H9 (cell line): ENCODE data around the gene ARHGEF6. TPM values are rescaled to one million over a fixed set of nuclear protein-coding genes. Genes with fewer than 3 reads are reported as not detected.

Experiments used
- DNase-seq: peaks from one replicate; pipeline ENCODE4 v3.0.0-alpha.2; 2017
- H2AFZ ChIP-seq: one replicate; pipeline ENCODE4 v1.6.1; 2013; ENCODE audit warnings: mild to moderate bottlenecking, low read length, control low read depth, moderate library complexity
- H2AK5ac ChIP-seq: 2 replicates; pipeline ENCODE4 v1.6.1; 2013; ENCODE audit warnings: low read length, control low read depth, mixed read lengths; ENCODE audit not compliant: insufficient read length
- H2BK120ac ChIP-seq: one replicate; pipeline ENCODE4 v1.6.1; 2013; ENCODE audit warnings: low read depth, mild to moderate bottlenecking, low read length, control low read depth, inconsistent platforms; ENCODE audit not compliant: poor library complexity, severe bottlenecking
- H2BK12ac ChIP-seq: 2 replicates; pipeline ENCODE4 v1.6.1; 2013; ENCODE audit warnings: low read length, control low read depth, mixed read lengths, low read depth; ENCODE audit not compliant: insufficient read length
- H2BK15ac ChIP-seq: 2 replicates; pipeline ENCODE4 v1.6.1; 2013; ENCODE audit warnings: low read depth, low read length, control low read depth
- H2BK20ac ChIP-seq: one replicate; pipeline ENCODE4 v1.6.1; 2013; ENCODE audit warnings: low read depth, mild to moderate bottlenecking, low read length, control low read depth, inconsistent platforms; ENCODE audit not compliant: poor library complexity, severe bottlenecking
- H2BK5ac ChIP-seq: 2 replicates; pipeline ENCODE4 v1.6.1; 2013; ENCODE audit warnings: low read length, control low read depth, mixed read lengths; ENCODE audit not compliant: insufficient read length
- H3K14ac ChIP-seq: 2 replicates; pipeline ENCODE4 v1.6.1; 2013; ENCODE audit warnings: low read length, control low read depth; ENCODE audit not compliant: insufficient read depth
- H3K18ac ChIP-seq: 2 replicates; pipeline ENCODE4 v1.6.1; 2013; ENCODE audit warnings: low read depth, mild to moderate bottlenecking, mixed read lengths, low read length, control low read depth; ENCODE audit not compliant: insufficient read length
- H3K23ac ChIP-seq: 2 replicates; pipeline ENCODE4 v1.6.1; 2013; ENCODE audit warnings: low read length, control low read depth, mixed read lengths, low read depth; ENCODE audit not compliant: insufficient read length
- H3K23me2 ChIP-seq: 2 replicates; pipeline ENCODE4 v1.6.1; 2013; ENCODE audit warnings: low read depth, mild to moderate bottlenecking, mixed read lengths, low read length, control low read depth; ENCODE audit not compliant: insufficient read length, poor library complexity, severe bottlenecking
- H3K27ac ChIP-seq: 2 replicates; pipeline ENCODE4 v1.5.1; 2013; ENCODE audit warnings: low read length, control low read depth, mixed read lengths, low read depth; ENCODE audit not compliant: insufficient read length
- H3K27me3 ChIP-seq: 2 replicates; pipeline ENCODE4 v1.6.1; 2013; ENCODE audit warnings: low read length, control low read depth, inconsistent platforms; ENCODE audit not compliant: insufficient read depth
- H3K4ac ChIP-seq: 2 replicates; pipeline ENCODE4 v1.6.1; 2013; ENCODE audit warnings: low read depth, mild to moderate bottlenecking, control low read depth, inconsistent platforms, low read length, moderate library complexity
- H3K4me1 ChIP-seq: 2 replicates; pipeline ENCODE4 v1.6.1; 2013; ENCODE audit warnings: low read length, control low read depth, inconsistent platforms; ENCODE audit not compliant: insufficient read depth
- H3K4me2 ChIP-seq: 2 replicates; pipeline ENCODE4 v1.6.1; 2013; ENCODE audit warnings: low read length, control low read depth, mixed read lengths; ENCODE audit not compliant: insufficient read length, insufficient read depth
- H3K56ac ChIP-seq: 2 replicates; pipeline ENCODE4 v1.6.1; 2013; ENCODE audit warnings: low read depth, mild to moderate bottlenecking, mixed read lengths, low read length, control low read depth; ENCODE audit not compliant: insufficient read length
- H3K79me1 ChIP-seq: 2 replicates; pipeline ENCODE4 v1.6.1; 2013; ENCODE audit warnings: low read depth, mild to moderate bottlenecking, moderate library complexity, low read length, control low read depth, inconsistent platforms; ENCODE audit not compliant: insufficient read depth, poor library complexity, severe bottlenecking
- H3K79me2 ChIP-seq: 2 replicates; pipeline ENCODE4 v1.6.1; 2013; ENCODE audit warnings: low read length, control low read depth, inconsistent platforms; ENCODE audit not compliant: insufficient read depth
- H3K9ac ChIP-seq: 2 replicates; pipeline ENCODE4 v1.6.1; 2013; ENCODE audit warnings: low read length, control low read depth, mixed read lengths; ENCODE audit not compliant: insufficient read length; ENCODE audit errors: extremely low read depth
- H3K9me3 ChIP-seq: one replicate; pipeline ENCODE4 v1.6.1; 2013; ENCODE audit warnings: low read depth, low read length, inconsistent platforms; ENCODE audit not compliant: control insufficient read depth
- H3T11ph ChIP-seq: one replicate; pipeline ENCODE4 v1.6.1; 2013; ENCODE audit warnings: mild to moderate bottlenecking, low read length, control low read depth, inconsistent platforms
- H4K20me1 ChIP-seq: one replicate; pipeline ENCODE4 v1.6.1; 2013; ENCODE audit not compliant: control insufficient read depth, insufficient read length, insufficient read depth
- H4K5ac ChIP-seq: 2 replicates; pipeline ENCODE4 v1.6.1; 2013; ENCODE audit warnings: low read depth, mild to moderate bottlenecking, mixed read lengths, low read length, control low read depth; ENCODE audit not compliant: insufficient read length
- H4K8ac ChIP-seq: replicated peaks from 2 replicates; pipeline ENCODE4 v1.6.1; 2013; ENCODE audit warnings: low read length, control low read depth, mixed read lengths, low read depth; ENCODE audit not compliant: insufficient read length
- H4K91ac ChIP-seq: 2 replicates; pipeline ENCODE4 v1.6.1; 2013; ENCODE audit warnings: low read depth, mild to moderate bottlenecking, moderate library complexity, mixed read lengths, low read length, control low read depth; ENCODE audit not compliant: insufficient read length
- H3K27ac Mint-ChIP-seq, 3 experiments: 2 replicates in 2 of 3; 3 replicates in 1 of 3; pipeline ENCODE4 v1.8.0; 2020 to 2021; ENCODE audit warnings: mixed read lengths in 3 of 3, mild to moderate bottlenecking in 1 of 3, moderate library complexity in 1 of 3
- H3K27me3 Mint-ChIP-seq: 2 replicates; pipeline ENCODE4 v1.8.0; 2021; ENCODE audit warnings: low read depth, mild to moderate bottlenecking, moderate library complexity, mixed read lengths
- H3K36me3 Mint-ChIP-seq, 3 experiments: 2 replicates in 2 of 3; 3 replicates in 1 of 3; pipeline ENCODE4 v1.8.0; 2020 to 2021; ENCODE audit warnings: low read depth in 3 of 3, mixed read lengths in 3 of 3; ENCODE audit not compliant: insufficient read depth in 1 of 3
- H3K4me1 Mint-ChIP-seq, 2 experiments: 2 replicates each; pipeline ENCODE4 v1.8.0; 2020; ENCODE audit warnings: mixed read lengths in 2 of 2
- H3K4me3 Mint-ChIP-seq, 2 experiments: 2 replicates in 1 of 2; 3 replicates in 1 of 2; pipeline ENCODE4 v1.8.0; 2020 to 2021; ENCODE audit warnings: mild to moderate bottlenecking in 2 of 2, mixed read lengths in 2 of 2, moderate library complexity in 1 of 2
- H3K9me3 Mint-ChIP-seq, 2 experiments: 2 replicates in 1 of 2; 3 replicates in 1 of 2; pipeline ENCODE4 v1.8.0; 2020; ENCODE audit warnings: mild to moderate bottlenecking in 2 of 2, mixed read lengths in 2 of 2, moderate library complexity in 1 of 2
- WGBS: extraction: QIAGEN DNeasy Blood & Tissue Kit; methylation state at CpG from one replicate; pipeline ENCODE4 v1.1.7; 2013; ENCODE audit warnings: missing lambda C conversion rate, low lambda C conversion rate, mixed read lengths; ENCODE audit not compliant: insufficient read length; ENCODE audit errors: extremely low coverage; 5-methylcytosine and 5-hydroxymethylcytosine counted together
- total RNA-seq: library from RNA; stranded (reverse); gene quantifications from 2 replicates; pipeline ENCODE4 v1.2.1, GENCODE V29; 2021
- TF ChIP-seq, protein P1 (sequence below): fragments of 200-600 bp; sonication (generic); conservative IDR thresholded peaks from 3 replicates; pipeline ENCODE4 v1.8.0; 2021; ENCODE audit warnings: antibody characterized with exemption, mild to moderate bottlenecking

ARHGEF6 gene
- total RNA-seq, 1 experiment from 2014 or later, result 3.6 TPM

DNA sequence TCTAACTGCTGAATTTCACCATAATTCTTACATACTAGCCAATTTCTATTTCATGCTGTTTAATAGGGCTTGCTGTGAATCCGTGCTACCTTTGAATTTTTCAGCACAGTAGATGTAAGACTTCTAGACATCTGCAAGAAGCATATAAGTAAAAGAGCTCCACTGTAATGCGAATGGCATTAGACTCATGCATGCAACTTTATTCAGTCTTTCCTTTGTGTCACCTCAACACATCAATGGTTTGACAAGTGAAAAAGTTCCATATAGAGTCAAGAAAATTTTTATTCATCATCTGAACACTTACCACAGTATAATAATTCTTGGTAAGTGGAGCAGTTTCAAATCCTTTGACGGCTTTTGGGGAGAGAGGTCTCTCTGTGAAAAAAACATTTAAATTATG lies 48.9 kb downstream of the ARHGEF6 start:
- no peak overlapping the region for H2AFZ ChIP-seq
- no peak overlapping the region for H3K9ac ChIP-seq
- no peak overlapping the region for H3K4me2 ChIP-seq
- H3K27me3 Mint-ChIP-seq, result no peaks in the 10 kb centered on the region
- no peak overlapping the region for H2BK12ac ChIP-seq
- H4K20me1 ChIP-seq, result no peaks in the 10 kb centered on the region
- no peak overlapping the region for H4K91ac ChIP-seq
- H4K8ac ChIP-seq, result no peak overlapping the region
- H3K56ac ChIP-seq, result no peak overlapping the region
- H2BK5ac ChIP-seq, result no peak overlapping the region
- no peak overlapping the region for H4K5ac ChIP-seq
- H3K27me3 ChIP-seq, result no peaks in the 10 kb centered on the region
- no peaks in the 10 kb centered on the region for H3K36me3 Mint-ChIP-seq
- H3K4me3 Mint-ChIP-seq, result no peak overlapping the region
- no peak overlapping the region for H2BK120ac ChIP-seq
- no peak overlapping the region for H2BK15ac ChIP-seq
- no peak overlapping the region for H3K4ac ChIP-seq
- H2BK20ac ChIP-seq, result no peak overlapping the region
- H3K79me1 ChIP-seq, result no peaks in the 10 kb centered on the region
- H3K27ac Mint-ChIP-seq, result no peak overlapping the region
- no peak overlapping the region for H3K18ac ChIP-seq
- H3K79me2 ChIP-seq, result no peaks in the 10 kb centered on the region
- H3K9me3 Mint-ChIP-seq, result peaks cover 27 to 51% of the 10 kb centered on the region in 2 experiments
- H3T11ph ChIP-seq, result no peak overlapping the region
- TF ChIP-seq, protein P1, sequence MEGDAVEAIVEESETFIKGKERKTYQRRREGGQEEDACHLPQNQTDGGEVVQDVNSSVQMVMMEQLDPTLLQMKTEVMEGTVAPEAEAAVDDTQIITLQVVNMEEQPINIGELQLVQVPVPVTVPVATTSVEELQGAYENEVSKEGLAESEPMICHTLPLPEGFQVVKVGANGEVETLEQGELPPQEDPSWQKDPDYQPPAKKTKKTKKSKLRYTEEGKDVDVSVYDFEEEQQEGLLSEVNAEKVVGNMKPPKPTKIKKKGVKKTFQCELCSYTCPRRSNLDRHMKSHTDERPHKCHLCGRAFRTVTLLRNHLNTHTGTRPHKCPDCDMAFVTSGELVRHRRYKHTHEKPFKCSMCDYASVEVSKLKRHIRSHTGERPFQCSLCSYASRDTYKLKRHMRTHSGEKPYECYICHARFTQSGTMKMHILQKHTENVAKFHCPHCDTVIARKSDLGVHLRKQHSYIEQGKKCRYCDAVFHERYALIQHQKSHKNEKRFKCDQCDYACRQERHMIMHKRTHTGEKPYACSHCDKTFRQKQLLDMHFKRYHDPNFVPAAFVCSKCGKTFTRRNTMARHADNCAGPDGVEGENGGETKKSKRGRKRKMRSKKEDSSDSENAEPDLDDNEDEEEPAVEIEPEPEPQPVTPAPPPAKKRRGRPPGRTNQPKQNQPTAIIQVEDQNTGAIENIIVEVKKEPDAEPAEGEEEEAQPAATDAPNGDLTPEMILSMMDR, result no peak
- H2AK5ac ChIP-seq, result no peak overlapping the region
- no peak for DNase-seq
- no peaks in the 10 kb centered on the region for H3K4me1 Mint-ChIP-seq
- WGBS, result no CpG with 5 or more reads among the region's 3 CpGs
- peaks cover 21% of the 10 kb centered on the region for H3K9me3 ChIP-seq
- no peaks in the 10 kb centered on the region for H3K23me2 ChIP-seq
- H3K27ac ChIP-seq, result no peak overlapping the region
- no peak overlapping the region for H3K23ac ChIP-seq
- no peak overlapping the region for H3K14ac ChIP-seq
- H3K4me1 ChIP-seq, result no peaks in the 10 kb centered on the region
